NK-92 treated with Interleukin-12 subunit alpha and Interleukin-12 subunit beta, amount 100 ng/mL, for 24 hours (cell line): ENCODE data around the gene APOD.
"Not testable (repeated sequence)": the region's sequence is repeated elsewhere in the genome, so short reads cannot be mapped to it uniquely, and the experiment has no call there.

ENCODE experiments used
- DNase-seq: peaks from one replicate; lab custom pipeline; 2025; lab: John Stamatoyannopoulos, UW

Gene APOD

DNA sequence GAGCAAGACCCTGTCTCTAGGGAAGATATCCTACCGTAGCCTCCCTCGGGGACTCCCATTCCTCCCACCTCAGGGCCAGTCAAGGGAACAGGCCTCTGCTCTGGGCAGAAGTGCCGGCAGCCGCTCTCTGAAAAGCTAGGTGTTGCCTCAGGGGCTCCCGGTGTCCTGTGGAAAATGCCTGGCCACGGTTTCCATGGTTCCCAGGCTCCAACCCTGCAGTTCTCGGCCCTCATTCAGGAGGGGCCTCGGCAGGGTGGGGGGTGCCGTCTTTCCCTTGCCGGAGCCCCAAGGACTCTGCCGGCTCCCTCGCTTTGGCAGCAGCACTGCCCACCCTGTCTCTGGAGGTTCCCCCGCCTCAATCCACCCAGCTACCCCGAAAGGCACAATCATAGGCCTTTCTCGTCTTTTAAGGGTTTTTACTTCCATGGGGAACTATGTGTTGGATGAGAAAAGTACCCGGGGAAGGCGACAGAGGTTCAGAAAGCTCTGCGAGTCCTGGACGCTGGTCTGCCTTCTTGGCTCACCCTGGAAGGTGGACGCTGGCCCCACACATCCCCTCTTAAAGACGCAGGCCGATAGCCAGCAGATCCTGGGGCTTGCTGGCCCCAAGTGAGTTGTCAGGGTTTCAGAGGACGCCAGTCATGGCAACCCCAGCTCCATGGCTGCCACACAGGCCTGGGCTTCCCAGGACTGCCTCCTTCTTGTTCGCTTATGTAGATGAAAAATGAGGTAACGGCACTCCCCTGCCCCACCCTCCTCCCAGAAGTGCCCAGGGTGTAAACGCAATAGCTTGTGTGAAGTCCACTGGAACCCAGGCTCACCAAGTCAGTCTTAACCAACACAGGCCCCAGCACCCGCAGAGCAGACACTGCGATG lies 34.3 kb upstream of the APOD start:
- not testable (repeated sequence) for DNase-seq

DNA sequence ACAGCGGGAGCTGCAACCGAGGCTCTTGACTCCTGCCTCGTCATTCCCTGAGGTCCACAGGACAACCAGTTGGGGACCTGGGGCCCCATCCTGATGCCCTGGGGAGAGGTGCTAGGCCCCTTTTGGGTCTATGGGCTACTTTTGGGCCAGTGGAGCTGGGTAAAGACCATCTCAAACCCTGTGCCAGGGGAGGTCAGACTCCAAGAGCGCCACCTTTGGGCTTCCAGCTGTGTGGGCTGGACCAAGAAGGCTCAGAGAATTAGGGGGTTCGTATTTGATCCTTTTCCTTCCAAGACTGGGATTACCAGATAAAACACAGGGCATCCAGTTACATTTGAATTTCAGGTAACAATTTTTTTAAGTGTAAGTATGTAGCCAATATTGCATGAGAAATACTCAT lies 33.4 kb upstream of the APOD start:
- not testable (repeated sequence) for DNase-seq

DNA sequence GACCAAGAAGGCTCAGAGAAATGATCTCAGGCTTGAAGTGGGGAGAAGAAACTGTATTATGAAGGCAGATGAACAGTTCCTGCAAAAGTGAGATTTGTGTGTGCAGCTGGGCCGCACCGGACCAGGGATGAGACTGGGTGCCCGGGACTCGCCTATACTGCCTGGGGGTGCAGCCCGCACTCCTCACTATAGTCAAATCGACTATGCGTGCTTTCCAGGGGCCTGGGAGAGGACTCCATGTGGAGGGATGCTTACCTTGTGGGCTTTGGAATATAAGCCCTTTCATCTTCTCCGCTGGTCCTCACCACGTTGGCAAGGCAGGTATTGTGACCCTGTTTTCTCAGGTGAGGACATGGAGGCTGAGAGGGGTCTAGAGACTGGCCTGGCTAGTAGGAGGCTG lies 32.9 kb upstream of the APOD start:
- DNase-seq = no peak

DNA sequence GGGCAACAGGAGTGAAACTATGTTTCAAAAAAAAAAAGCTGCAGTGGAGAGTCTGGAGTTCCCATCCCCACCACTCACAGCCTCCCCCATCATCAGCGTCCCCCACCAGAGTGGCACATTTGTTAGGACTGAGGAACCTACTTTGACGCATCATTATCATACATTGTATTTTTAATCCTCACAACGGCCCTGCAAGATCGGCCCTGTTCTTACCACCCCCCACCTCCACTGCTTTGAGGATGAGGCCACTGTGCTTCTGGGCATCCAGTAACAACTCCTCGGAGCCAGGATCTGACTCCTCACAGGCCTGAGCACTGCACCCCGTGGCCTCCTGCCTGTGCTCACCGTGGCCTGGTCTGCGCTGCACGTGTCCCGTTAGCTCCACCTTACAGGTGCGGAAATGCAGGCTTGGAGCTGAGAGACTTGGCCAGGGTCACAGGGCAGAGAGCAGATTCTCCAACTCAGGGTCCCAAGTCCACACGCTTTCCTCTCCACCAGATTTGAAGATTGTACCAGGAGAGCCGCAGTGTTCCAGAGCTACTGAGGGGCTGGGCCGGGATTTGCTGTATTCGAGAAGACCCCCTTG lies 32.3 kb upstream of the APOD start:
- not testable (repeated sequence) for DNase-seq

DNA sequence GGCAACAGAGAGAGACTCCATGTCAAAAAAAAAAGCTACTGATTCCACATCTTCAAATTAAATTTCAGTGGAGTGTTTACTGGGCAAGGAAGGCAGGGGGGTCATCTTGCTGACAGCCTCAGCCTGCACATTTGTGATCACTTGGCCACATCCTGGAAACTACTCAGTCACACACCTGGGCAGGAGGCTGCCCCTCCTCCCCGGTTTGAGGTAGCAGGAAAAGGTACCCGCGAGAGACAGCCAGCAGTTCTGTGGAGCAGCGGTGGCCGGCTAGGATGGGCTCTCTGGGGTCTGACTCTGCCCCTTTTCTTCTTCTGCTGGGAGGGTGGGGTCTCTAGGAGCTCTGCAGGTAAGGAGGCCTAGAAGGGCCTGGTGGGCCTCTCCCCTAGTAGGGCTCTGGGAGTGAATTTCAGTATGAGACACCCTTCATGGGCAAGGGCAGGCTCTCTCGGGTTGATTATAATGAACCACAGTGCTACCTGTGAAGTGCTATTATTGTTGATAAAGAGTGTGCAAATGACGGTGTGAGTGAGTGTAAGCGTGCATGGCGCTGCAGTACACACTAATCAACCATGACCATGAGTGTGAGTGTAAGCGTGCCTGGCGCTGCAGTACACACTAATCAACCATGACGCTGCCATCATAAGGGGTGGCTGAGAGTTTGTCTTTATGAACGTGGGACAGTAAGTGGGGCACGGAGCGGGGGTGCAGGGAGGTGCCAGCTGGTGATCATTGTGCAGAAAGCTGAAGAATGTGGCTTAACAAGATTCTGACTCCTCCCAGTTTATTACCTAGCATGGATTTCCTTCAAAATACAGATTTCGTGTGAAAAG lies 31.1 kb upstream of the APOD start:
- DNase-seq = not testable (repeated sequence)

DNA sequence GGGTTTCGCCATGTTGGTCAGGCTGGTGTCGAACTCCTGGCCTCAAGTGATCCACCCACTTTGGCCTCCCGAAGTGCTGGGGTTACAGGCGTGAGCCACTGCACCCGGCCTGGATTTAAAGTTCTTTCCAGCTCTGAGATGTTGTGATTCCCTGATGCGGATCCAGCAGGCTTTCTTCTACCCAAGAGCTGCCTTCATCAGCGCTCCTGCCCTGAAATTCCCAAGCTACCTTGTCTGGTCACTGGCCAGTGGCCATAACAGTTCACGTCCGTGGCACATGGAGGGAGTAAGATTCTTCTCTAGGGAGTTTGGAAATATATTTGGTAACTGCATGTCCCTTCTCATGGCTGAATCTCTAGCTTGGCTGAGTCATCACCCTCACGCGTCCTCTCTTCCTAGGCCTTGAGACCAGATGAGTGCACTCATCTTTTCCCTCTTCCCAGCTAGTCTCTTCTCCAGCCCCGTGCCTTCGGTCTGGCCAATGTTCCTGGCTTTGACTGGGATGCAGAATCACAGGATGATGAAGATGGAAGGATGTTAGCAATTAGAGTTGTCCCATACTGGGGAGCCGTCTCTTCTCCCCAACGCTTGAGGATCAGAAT lies 29.8 kb upstream of the APOD start:
- DNase-seq = no peak

- no peak for DNase-seq
Measured at GRCh38 chr3:195612075-195612800, 28.5 kb upstream of the APOD start.

GRCh38 chr3:195609229-195609628 lies 25.5 kb upstream of the APOD start:
- no peak for DNase-seq

DNA sequence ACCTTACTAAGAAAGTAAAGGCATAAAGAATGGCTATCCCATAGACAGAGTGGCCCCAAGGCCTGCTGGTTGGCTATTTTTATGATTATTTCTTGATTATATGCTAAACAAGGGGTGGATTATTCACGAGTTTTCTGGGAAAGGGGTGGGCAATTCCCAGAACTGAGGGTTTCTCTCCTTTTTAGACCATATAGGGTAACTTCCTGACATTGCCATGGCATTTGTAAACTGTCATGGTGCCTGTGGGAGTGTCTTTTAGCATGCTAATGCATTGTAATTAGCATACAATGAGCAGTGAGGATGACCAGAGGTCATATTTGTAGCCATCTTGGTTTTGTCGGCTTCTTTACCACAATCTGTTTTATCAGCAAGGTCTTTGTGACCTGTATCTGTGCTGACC lies 18.0 kb upstream of the APOD start:
- not testable (repeated sequence) for DNase-seq

DNA sequence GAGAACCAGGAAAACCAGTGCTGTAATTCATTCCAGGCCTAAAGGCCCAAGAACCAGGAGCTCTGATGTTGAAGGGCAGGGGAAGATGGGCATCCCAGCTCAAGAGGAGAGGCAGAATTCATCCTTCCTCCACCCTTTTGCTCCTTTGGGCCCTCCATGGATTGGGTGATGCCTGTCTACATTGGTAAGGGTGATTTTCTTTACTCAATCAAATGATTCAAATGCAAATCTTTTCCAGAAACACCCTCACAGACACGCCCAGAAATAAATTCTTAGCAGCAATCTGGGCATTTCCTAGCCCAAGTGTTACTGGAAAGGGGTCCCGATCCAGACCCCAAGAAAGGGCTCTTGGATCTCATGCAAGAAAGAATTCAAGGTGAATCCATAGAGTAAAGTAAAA lies 17.6 kb upstream of the APOD start:
- DNase-seq = no peak

GRCh38 chr3:195599926-195600325 lies 16.2 kb upstream of the APOD start:
- DNase-seq = not testable (repeated sequence)

GRCh38 chr3:195599516-195599915 lies 15.8 kb upstream of the APOD start:
- DNase-seq = not testable (repeated sequence)

DNA sequence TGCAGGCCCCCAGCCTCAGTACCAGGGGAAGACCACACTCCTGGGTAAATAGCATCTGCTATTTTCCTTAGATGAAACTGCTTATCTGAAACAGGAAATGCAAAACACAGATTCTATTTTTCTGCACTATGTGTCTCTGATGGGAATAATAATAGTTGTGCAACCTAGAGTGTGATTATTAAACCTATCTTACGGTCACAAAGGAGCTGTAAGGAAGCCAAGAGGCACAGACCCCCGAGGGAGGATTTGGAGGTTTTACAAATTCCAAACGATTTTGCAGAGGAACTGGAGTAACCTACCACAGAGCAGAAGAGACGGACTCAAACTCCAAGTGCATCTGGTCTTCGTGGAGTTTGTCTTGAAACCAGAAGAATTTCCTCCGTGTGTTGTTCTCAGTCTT lies 14.1 kb upstream of the APOD start:
- DNase-seq = no peak

GRCh38 chr3:195597229-195597628 lies 13.5 kb upstream of the APOD start:
- no peak for DNase-seq

DNA sequence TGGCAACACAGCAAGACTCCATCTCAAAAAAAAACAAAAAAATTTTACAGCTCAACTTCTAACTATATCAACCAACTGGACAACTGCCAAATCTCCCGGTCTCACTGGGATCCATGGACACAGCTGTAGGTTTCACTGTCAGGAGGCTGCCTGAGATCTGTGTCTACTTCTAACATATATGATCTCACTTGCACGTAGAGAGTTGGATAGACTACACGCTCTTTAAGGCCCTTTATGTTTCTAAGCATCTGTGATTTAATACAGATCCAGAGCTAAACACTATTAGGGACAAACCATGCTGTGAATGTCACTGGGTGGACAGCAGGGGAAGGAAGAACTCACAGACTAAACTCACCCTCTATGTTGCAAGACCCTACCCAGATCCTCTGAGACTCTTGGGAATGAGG lies 13.0 kb upstream of the APOD start:
- DNase-seq = no peak

DNA sequence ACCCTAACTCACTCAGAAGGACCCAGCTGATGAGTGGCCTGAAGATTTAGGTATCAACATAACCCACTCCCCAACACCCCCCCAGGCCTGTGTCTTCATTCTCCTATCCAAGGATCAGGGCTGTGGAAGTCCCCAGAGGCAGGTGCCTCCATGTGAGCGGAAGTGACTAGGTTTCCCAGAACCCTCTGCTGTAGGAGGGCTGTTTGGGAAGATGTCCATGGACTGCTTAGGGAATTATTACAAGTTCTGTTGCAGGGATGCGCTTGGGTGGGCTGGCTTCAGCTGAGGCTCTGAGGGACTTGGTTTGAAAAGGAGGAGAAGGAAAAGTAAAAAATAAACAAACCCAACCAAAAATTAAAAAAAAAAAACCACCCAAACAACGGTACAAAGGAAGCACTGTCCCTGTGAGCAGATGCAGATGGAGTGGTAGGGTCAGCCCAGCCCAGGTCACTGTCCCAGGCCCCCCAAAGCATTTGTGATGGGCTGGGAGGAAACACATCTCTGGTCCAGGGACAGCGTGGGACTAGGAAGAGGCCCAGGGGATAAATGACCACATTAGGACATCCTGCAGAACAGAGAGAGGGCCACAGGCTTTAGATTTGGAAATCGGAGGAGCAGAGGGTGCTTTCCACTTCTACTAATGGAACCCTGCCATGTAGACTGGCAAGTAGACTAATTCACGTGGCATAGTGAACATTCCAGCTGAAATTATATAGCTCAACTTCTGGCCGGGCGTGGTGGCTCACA lies 12.2 kb upstream of the APOD start:
- DNase-seq = no peak

- DNase-seq = no peak
Measured at GRCh38 chr3:195591852-195592251, 8.1 kb upstream of the APOD start.

DNA sequence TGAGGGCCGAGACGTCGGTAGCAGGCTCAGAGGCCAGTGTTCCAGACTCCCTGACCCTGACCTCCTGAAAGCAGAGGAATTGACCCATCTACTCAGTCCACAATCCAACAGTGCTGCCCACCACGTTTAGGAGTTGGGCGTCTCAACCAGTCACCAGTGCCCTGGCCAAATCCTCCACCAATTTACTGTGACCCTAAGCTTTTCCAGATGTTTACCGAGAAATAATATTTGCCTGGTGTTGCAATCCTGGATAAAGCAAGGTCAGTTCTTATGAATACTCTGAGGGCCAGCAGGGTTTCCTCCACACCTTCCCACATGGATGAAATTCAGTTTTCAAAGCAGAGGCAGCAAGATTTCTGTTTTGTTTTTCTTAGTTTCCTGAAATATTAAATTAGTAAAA lies 7.5 kb upstream of the APOD start:
- DNase-seq = no peak

- not testable (repeated sequence) for DNase-seq
Measured at GRCh38 chr3:195590381-195590780, 6.6 kb upstream of the APOD start.

DNA sequence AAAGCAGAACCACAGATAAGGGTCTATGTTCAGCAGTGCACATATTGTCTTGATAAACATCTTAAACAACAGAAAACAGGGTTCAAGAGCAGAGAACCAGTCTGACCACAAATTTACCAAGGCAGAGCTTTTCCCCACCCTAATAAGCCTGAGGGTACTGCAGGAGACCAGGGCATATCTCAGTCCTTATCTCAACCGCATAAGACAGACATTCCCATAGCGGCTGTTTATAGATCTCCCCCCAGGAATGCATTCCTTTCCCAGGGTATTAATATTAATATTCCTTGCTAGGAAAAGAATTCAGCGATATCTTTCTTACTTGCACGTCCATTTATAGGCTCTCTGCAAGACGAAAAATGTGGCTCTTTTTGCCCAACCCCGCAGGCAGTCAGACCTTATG lies 6.1 kb upstream of the APOD start:
- DNase-seq = not testable (repeated sequence)

GRCh38 chr3:195587824-195588223 lies 4.1 kb upstream of the APOD start:
- no peak for DNase-seq
